GM18505 (cell line): Measurements from ENCODE around the gene HECTD4.
"Not testable (repeated sequence)": the region's sequence is repeated elsewhere in the genome, so short reads cannot be mapped to it uniquely, and the experiment has no call there.

ENCODE experiments used
- ATAC-seq: cut with Tn5 transposase; IDR thresholded peaks from one replicate; pipeline ENCODE4 v1.9.1; 2021; ENCODE audit not compliant: unreplicated experiment
- POLR2A ChIP-seq: IDR thresholded peaks from 4 replicates; pipeline ENCODE4 v1.6.1; 2011; ENCODE audit warnings: borderline replicate concordance; ENCODE audit not compliant: insufficient read depth, insufficient read length; ENCODE audit errors: extremely low read depth

Gene HECTD4

GRCh38 chr12:112357214-112357613, 25.0 kb downstream of the HECTD4 start:
- no peak for ATAC-seq
- no peak for TF ChIP-seq POLR2A

GRCh38 chr12:112354399-112354798, 27.8 kb downstream of the HECTD4 start:
- TF ChIP-seq POLR2A = no peak
- ATAC-seq = no peak

- no peak for TF ChIP-seq POLR2A
- no peak for ATAC-seq
Observed at GRCh38 chr12:112353393-112353792, 28.8 kb downstream of the HECTD4 start.

DNA sequence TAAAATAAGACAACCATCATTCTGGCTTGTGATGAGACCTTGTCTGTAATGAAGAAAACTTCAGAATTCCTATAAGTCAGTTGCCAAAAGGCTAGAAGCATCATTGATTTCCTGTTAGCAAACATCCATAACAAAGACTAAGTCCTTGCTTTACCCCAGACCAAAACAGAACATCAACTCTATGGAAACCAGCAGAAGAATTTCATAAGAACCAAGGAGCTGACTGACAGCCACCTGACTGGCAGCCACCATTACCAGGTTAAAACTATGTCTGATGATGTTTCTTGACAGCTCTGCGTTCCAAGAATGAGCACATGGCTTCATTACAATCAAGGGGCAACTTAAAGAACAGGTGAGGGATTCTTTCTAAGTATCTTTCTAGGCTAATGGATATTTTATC, 29.3 kb downstream of the HECTD4 start:
- no peak for ATAC-seq
- TF ChIP-seq POLR2A = no peak

- no peak for TF ChIP-seq POLR2A
- no peak for ATAC-seq
Observed at GRCh38 chr12:112350593-112351592, 31.3 kb downstream of the HECTD4 start.

DNA sequence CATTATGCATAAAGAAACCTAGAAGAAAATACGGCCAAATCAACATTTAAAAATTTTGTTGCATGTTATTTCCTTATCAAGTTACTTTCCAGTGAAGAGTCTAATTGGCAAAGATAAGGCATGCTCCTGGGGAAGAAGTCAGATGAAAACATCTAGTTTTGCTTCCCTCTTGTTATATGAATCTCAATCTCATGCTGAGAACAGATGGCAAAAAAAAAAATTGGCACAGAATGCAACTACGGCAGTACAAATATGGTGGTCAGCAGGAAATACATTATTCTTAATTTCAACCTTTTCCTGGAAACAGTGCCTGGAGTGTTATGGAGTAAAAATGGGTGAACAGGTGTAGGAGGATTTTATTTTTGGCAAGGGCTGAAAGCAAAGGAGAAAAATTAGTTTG, 32.8 kb downstream of the HECTD4 start:
- no peak for ATAC-seq
- no peak for TF ChIP-seq POLR2A

DNA sequence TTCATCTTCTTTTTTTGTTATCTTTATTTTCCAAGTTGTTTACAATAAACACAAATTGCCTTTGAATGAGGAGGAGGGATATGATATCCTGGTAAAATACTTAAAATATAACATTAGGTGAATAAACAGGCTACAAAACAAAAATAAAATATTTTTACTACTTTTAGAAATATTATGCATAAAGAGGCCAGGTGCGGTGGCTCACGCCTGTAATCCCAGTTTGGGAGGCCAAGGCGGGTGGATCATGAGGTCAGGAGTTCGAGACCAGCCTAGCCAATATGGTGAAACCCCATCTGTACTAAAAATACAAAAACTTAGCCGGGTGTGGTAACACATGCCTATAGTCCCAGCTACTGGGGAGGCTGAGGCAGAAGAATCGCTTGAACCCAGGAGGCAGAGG, 33.3 kb downstream of the HECTD4 start:
- not testable (repeated sequence) for ATAC-seq

DNA sequence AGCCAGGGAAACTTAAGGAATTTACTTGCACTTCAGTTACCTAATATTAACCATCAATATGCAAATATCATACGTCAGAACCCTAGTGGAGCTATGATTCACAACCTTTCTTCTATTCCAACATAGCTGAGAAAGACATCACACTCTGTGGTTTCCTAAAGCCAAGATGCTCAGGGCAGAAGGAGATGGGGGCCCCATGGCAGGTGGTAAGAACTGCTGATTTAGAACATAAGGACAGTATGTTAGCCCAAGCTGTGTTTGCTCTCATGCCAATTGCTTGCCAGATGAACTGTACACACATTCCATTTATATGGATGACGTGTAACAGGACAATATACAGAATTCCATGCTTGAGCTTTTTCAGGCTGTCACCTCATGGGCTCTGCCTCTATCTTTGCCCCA, 34.6 kb downstream of the HECTD4 start:
- no peak for ATAC-seq
- TF ChIP-seq POLR2A = no peak

DNA sequence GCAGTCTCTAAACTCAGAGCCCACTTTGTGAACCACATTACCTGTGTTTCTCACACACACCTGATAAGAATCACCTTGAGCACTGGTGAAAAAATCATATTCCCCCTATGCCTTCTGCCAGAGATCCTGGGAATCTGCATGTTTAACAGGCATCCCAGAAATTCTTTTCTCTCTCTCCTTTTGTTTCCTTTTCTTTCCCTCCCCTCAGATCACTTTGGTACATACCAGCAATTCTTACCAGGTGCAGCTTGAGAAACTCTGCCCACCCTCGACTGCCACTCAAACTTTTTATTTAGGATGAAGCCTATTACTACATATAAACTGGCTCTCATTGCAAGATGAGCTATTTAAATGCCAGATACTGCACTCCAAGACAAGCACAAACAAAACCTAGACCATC, 36.0 kb downstream of the HECTD4 start:
- TF ChIP-seq POLR2A = no peak
- ATAC-seq = no peak

GRCh38 chr12:112344220-112344619, 38.0 kb downstream of the HECTD4 start:
- no peak for TF ChIP-seq POLR2A
- no peak for ATAC-seq

DNA sequence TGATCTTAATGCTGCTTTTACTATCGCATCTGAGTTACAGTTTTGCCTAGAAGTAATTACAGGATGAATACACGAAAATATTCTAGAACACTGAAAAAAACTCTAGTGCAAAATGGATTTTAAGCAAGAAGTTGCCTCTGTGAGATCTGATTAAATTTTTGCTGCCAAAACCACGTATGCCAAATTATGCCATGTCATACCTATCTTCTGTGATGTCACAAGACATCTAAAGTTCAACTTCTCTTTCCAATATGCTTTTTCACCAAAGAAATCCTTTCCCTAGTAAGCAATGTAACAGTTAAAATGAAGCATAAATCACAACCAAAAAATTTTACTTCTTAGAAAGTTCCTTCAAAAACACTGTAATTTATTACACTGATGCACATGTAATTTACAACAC, 39.6 kb downstream of the HECTD4 start:
- ATAC-seq = no peak
- TF ChIP-seq POLR2A = no peak

- no peak for ATAC-seq
Observed at GRCh38 chr12:112341046-112341825, 41.0 kb downstream of the HECTD4 start.

DNA sequence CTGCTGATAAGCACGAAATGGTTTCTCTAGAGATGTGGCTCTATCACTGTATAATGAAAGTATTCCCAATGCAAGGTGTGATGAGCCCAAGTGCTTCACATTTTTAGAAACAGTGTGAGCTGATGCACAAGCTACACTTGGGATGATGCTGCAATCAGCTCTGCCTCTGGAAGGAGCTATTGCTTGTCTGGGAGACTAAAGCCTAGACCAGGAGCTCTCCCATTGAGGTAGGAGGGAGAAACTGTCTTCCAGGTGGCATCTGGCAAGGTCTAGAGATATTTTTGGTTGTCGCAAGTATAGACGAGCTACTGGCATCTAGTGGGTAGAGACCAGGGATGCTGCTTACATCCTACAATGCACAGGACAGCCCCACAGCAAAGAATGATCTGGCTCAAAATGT, 42.0 kb downstream of the HECTD4 start:
- no peak for ATAC-seq
- TF ChIP-seq POLR2A = no peak

More at GRCh38 chr12:112341046-112341825, 41.0 kb downstream of the HECTD4 start:
- TF ChIP-seq POLR2A = no peak

- not testable (repeated sequence) for ATAC-seq
Observed at GRCh38 chr12:112334999-112335398, 47.2 kb downstream of the HECTD4 start.

DNA sequence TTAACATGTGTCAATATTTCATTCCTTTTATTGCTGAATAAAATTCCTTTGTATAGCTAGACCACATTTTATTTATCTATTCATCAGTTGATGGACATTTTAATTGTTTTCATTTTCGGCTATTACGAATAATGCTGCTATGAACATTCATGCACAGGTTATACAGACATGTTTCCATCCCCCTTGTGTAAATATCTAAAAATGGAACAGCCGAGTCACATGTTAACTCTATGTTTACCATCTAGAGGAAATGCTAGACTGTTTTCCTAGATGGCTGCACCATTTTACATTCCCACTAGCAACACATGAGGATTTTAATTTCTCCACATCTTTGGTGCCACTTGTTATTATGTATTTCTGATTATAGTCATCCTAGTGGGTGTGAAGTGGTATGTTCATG, 49.2 kb downstream of the HECTD4 start:
- no peak for TF ChIP-seq POLR2A
- ATAC-seq = no peak

- ATAC-seq = no peak
- TF ChIP-seq POLR2A = no peak
Observed at GRCh38 chr12:112331886-112332285, 50.3 kb downstream of the HECTD4 start.
